G401 (cell line): ENCODE data around the gene ESF1. TPM values are rescaled to one million over a fixed set of nuclear protein-coding genes. Genes with fewer than 3 reads are reported as not detected.
"Not testable (repeated sequence)": the region's sequence is repeated elsewhere in the genome, so short reads cannot be mapped to it uniquely, and the experiment has no call there.

Experiments
- DNase-seq: peaks from one replicate; pipeline ENCODE4 v3.0.0-alpha.2; 2015; ENCODE audit warnings: low spot score
- in situ Hi-C: cut with HindIII; loops from 2 replicates; pipeline ENCODE4 v1.10.0; 2016; ENCODE audit warnings: low sequenced_read_pairs, mixed read lengths
- total RNA-seq: library from RNA; depleted of rRNA; stranded (reverse); fragments of >200 nt; shearing (Covaris generic); gene quantifications from 2 replicates; pipeline ENCODE4 v1.2.3, GENCODE V29; 2014

The ESF1 gene
- total RNA-seq, 1 experiment from 2014 or later, result 15.4 TPM

- in situ Hi-C loops, result no loop called here
- no peak for DNase-seq
Observed at GRCh38 chr20:13753436-13754036, 31.2 kb downstream of the ESF1 start.

- in situ Hi-C loops, result no loop called here
Observed at GRCh38 chr20:13749811-13750210, 34.9 kb downstream of the ESF1 start.

GRCh38 chr20:13745784-13746183, 38.9 kb downstream of the ESF1 start:
- DNase-seq, result no peak
- in situ Hi-C loops, result no loop called here

More at GRCh38 chr20:13749811-13750210, 34.9 kb downstream of the ESF1 start:
- no peak for DNase-seq

DNA sequence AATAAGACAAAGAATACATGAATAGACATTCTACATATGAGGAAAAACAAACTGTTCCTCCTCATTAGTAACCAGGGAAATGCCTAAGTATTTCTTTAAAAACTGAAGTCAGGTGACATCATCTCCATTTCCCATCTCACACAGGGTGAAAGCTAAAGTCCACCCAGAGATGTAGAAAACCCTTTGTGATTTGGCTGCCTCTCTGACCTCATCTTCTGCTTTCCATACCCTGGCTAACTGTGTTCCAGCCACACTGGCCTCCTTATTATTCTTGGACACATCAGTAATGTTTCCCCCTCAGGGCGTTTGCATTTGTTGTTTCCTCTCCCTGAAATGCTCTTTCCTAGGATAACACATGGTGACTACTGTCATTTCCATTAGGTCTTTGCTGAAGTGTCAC, 40.4 kb downstream of the ESF1 start:
- no peak for DNase-seq

GRCh38 chr20:13741879-13742278, 42.8 kb downstream of the ESF1 start:
- in situ Hi-C loops, result no loop called here
- DNase-seq, result no peak

More for the DNA sequence above, 40.4 kb downstream of the ESF1 start:
- in situ Hi-C loops, result no loop called here

GRCh38 chr20:13739731-13740649, 44.7 kb downstream of the ESF1 start:
- no peak for DNase-seq
- in situ Hi-C loops, result no loop called here

GRCh38 chr20:13738187-13738586, 46.5 kb downstream of the ESF1 start:
- in situ Hi-C loops, DNase-seq: not testable (repeated sequence)

GRCh38 chr20:13736436-13737191, 48.1 kb downstream of the ESF1 start:
- no peak for DNase-seq
- in situ Hi-C loops, result no loop called here

DNA sequence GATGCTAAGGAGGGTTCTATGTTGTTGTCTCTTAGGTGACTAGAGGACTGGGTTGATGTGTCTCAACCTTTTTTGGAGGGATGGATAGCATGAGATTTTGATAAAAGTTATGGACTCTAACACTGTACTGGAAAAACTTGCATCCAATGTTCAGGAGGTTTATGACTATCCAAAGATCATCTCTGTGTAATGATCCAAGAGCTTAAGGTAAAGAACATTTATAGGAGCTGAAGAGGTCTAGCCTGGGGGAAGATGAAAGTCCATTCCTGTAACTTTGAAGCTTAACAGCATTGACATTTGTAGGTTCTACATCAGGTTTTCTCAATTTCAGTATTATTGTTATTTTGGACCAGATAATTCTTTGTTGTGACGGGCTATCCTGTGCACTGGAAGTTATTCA, 48.9 kb downstream of the ESF1 start:
- in situ Hi-C loops, result no loop called here
- DNase-seq, result no peak

DNA sequence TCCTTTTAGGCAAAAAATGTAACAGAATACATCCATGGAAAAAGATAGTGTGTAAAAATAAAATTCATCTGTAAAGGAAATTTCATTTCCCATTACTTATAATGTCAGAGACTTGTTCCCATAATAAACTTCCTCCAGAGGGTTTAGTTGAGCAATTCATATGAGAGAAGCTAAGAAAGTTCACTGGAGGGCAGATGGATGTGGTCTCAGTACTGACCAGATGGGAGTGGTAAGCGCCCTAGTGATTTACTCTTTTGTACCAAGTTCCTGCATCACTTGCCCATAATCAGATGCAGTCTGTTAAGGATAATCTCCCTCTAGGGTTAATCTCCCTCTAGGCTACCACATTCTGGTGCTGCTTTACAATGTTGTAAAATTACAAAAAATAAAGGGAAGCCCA, 61.7 kb downstream of the ESF1 start:
- DNase-seq, result no peak
- in situ Hi-C loops, result no loop called here

- in situ Hi-C loops, result no loop called here
- DNase-seq, result no peak
Observed at GRCh38 chr20:13718171-13718570, 66.5 kb downstream of the ESF1 start.

DNA sequence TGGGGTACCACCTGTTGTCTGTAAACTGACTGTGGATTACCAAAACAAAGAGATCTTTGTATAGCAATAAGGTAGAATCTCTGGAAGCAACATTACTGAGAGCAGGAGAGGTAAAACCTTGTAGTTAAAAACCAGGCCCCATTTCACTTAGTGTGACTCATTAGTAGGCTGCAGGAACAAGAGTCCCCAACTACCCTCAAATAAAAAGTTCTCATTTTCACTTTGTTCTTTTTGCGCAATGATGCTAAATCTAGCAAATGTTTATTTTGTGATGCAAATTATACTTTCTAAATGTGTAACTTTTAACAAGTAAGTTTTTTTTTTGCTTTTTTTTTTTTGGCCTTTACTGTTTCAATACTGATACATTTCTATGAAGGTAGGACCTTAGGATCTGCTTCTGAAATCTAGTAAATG, 67.1 kb downstream of the ESF1 start:
- no peak for DNase-seq
- in situ Hi-C loops, result no loop called here

GRCh38 chr20:13715171-13715570, 69.5 kb downstream of the ESF1 start:
- DNase-seq, result no peak
- in situ Hi-C loops, result no loop called here

DNA sequence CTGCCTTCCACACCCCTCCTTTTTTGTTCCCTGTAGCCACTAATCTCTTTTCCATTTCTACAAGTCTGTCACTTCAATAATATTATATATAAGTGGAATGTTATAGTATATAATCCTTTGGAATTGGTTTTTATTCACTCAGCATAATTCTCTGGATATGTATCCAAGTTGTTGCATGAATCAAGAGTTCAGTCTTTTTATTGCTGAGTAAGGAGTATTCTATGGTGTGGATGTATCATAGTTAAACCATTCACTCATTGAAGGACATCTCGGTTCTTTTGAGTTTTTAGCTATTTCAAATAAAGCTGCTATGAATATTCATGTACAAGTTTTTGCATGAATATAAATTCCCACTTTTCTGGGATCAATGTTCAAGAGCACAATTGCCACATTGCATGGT, 76.5 kb downstream of the ESF1 start:
- DNase-seq, result no peak
- in situ Hi-C loops, result no loop called here

GRCh38 chr20:13703265-13703664, 81.5 kb downstream of the ESF1 start:
- in situ Hi-C loops, result no loop called here
- no peak for DNase-seq

DNA sequence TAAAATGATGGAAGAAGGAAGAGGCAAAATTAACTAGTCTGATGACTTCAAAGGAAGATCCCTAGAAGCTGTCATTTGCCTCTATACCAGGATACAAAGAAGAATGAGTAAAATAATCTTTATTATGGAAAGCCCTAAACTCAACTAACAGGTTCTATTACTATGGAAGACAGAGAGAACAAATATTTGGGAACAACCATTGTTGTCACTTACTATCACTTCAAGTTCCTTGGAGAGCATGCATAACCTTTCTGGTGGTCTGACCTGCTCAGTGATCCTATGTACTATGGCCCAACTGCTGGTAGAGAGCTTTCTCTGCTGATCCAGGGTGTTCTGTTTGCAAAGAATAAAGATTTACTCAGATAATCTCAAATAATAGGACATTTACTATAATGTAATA, 83.2 kb downstream of the ESF1 start:
- in situ Hi-C loops, result no loop called here
- no peak for DNase-seq

- in situ Hi-C loops, result no loop called here
- no peak for DNase-seq
Observed at GRCh38 chr20:13700761-13701160, 84.0 kb downstream of the ESF1 start.

GRCh38 chr20:13694420-13695150, 90.1 kb downstream of the ESF1 start:
- in situ Hi-C loops, result no loop called here

More at GRCh38 chr20:13694420-13695150, 90.1 kb downstream of the ESF1 start:
- DNase-seq, result no peak
